Prostate gland (tissue), 2 donors: ENCODE data around the gene WDR38. TPM values are rescaled to one million over a fixed set of nuclear protein-coding genes. Genes with fewer than 3 reads are reported as not detected.
"Not testable (repeated sequence)": the region's sequence is repeated elsewhere in the genome, so short reads cannot be mapped to it uniquely, and the experiment has no call there.

Source experiments
- DNase-seq: peaks from one replicate; pipeline ENCODE4 v3.0.0-alpha.2; 2019; ENCODE audit warnings: low spot score
- H3K27ac ChIP-seq, 2 donors: fragments of 200-600 bp; sonication (generic); 2 replicates each; pipeline ENCODE4 v1.5.1; 2017 to 2019
- H3K27me3 ChIP-seq: fragments of 200-600 bp; sonication (generic); replicated peaks from 2 replicates; pipeline ENCODE4 v1.5.1; 2019; ENCODE audit not compliant: insufficient read depth
- H3K36me3 ChIP-seq, 2 donors: fragments of 200-600 bp; sonication (generic); 1 replicate in 1 of 2; 2 replicates in 1 of 2; pipeline versions ENCODE4 v1.5.1 to v1.8.1; 2017 to 2019
- H3K4me1 ChIP-seq: fragments of 200-600 bp; sonication (generic); replicated peaks from 2 replicates; pipeline ENCODE4 v1.5.1; 2019
- H3K4me3 ChIP-seq, 2 donors: fragments of 200-600 bp; sonication (generic); 2 replicates each; pipeline ENCODE4 v1.5.1; 2017 to 2019
- H3K9me3 ChIP-seq: fragments of 200-600 bp; sonication (generic); 2 replicates; pipeline ENCODE4 v1.5.1; 2017
- POLR2A ChIP-seq: fragments of 450-650 bp; IDR thresholded peaks from one replicate; pipeline ENCODE4 v1.6.1; 2016; ENCODE audit warnings: antibody characterized with exemption, mild to moderate bottlenecking
- POLR2AphosphoS5 ChIP-seq: sonication (generic); formaldehyde crosslinking; IDR thresholded peaks from one replicate; pipeline ENCODE4 v1.6.1; 2017; ENCODE audit warnings: antibody characterized with exemption
- WGBS: methylation state at CpG from one replicate; pipeline ENCODE4 v1.1.5; 2018; 5-methylcytosine and 5-hydroxymethylcytosine counted together
- intact Hi-C: fragments of 100-400 bp; cut with DNase I; formaldehyde crosslinking; loops from one replicate; pipeline ENCODE4 v1.14.2; 2022
- total RNA-seq, 2 donors: library from RNA; depleted of rRNA; stranded (reverse); fragments of >200 nt; gene quantifications; one replicate each; pipeline ENCODE4 v1.1.0, GENCODE V29; 2016
- TF ChIP-seq, protein P1 (sequence below), 4 experiments: fragments of 200-600 bp in 2 of 4; fragments of 450-650 bp in 2 of 4; sonication (generic) in 2 of 4; IDR thresholded peaks; 1 replicate in 3 of 4; 2 replicates in 1 of 4; pipeline ENCODE4 v1.5.1; 2016 to 2019; ENCODE audit warnings: antibody characterized with exemption in 4 of 4, mild to moderate bottlenecking in 2 of 4, moderate library complexity in 2 of 4

WDR38 gene
- total RNA-seq, 2 donors from 2014 or later: not detected

- WGBS: 81% methylated on average over 4 of the region's 4 CpGs
- DNase-seq: no peak
Observed at GRCh38 chr9:124844291-124844690, 9.0 kb upstream of the WDR38 start.

GRCh38 chr9:124846467-124846866, 6.8 kb upstream of the WDR38 start:
- H3K36me3 ChIP-seq, H3K27me3 ChIP-seq, H3K9me3 ChIP-seq, H3K4me3 ChIP-seq, intact Hi-C loops, DNase-seq, H3K4me1 ChIP-seq, H3K27ac ChIP-seq: not testable (repeated sequence)
- 93% methylated on average over 9 of the region's 9 CpGs for WGBS

More at GRCh38 chr9:124844291-124844690, 9.0 kb upstream of the WDR38 start:
- no peak overlapping the region for H3K4me3 ChIP-seq
- H3K9me3 ChIP-seq: no peaks in the 10 kb centered on the region
- H3K27me3 ChIP-seq: no peaks in the 10 kb centered on the region
- intact Hi-C loops: no loop called here
- TF ChIP-seq POLR2AphosphoS5 (no peak), POLR2A (no peak)
- TF ChIP-seq, protein P1, sequence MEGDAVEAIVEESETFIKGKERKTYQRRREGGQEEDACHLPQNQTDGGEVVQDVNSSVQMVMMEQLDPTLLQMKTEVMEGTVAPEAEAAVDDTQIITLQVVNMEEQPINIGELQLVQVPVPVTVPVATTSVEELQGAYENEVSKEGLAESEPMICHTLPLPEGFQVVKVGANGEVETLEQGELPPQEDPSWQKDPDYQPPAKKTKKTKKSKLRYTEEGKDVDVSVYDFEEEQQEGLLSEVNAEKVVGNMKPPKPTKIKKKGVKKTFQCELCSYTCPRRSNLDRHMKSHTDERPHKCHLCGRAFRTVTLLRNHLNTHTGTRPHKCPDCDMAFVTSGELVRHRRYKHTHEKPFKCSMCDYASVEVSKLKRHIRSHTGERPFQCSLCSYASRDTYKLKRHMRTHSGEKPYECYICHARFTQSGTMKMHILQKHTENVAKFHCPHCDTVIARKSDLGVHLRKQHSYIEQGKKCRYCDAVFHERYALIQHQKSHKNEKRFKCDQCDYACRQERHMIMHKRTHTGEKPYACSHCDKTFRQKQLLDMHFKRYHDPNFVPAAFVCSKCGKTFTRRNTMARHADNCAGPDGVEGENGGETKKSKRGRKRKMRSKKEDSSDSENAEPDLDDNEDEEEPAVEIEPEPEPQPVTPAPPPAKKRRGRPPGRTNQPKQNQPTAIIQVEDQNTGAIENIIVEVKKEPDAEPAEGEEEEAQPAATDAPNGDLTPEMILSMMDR (IDR thresholded peaks at IDR 0.05): no peak
- H3K27ac ChIP-seq: no peak overlapping the region
- H3K36me3 ChIP-seq: no peaks in the 10 kb centered on the region
- H3K4me1 ChIP-seq: no peaks in the 10 kb centered on the region

DNA sequence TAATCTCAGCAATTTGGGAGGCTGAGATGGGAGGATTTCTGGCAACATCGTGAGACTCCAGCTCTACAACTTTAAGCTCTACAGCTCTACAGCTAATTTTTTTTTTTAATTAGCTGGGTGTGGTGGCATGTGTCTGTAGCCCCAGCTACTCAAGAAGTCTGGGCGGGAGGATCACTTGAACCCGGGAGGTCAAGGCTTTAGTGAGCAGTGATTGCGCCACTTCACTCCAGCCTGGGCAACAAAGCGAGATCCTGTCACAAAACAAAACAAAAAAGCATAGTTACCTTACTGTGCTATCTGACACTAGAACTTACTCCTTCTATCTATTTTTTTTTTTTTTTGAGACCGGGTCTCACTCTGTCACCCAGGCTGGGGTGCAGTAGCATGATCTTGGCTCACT, 6.3 kb upstream of the WDR38 start:
- Histone ChIP-seq H3K9me3 (no peaks in the 10 kb centered on the region), H3K27me3 (no peaks in the 10 kb centered on the region), H3K36me3 (no peaks in the 10 kb centered on the region), H3K4me1 (no peaks in the 10 kb centered on the region), H3K4me3 (no peak overlapping the region), H3K27ac (no peak overlapping the region)
- 94% methylated on average over 6 of the region's 6 CpGs for WGBS
- intact Hi-C loops: no loop called here
- TF ChIP-seq, protein P1 (IDR thresholded peaks at IDR 0.05): no peak
- TF ChIP-seq POLR2AphosphoS5: no peak
- TF ChIP-seq POLR2A: no peak
- DNase-seq: no peak

DNA sequence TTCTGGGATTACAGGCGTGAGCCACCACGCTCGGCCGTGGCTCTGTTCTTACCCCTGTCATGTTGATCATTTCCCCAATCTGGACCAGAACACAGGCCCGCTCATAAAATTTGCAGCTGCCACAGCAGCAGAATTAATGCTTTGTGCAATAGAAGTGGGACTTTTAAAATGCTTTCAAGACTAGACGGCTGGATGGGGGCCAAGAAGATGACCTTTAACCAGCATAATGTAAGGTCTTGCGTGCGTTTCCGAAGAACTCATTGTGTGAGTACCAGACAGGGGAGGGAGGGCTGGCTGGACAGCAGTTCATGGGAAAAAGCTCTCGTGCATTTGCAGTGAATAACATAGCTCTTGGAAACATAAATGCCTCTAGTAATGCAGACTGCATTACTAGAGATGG, 3.5 kb upstream of the WDR38 start:
- intact Hi-C loops: loop anchor here (10.0 kb wide), 1 partner anchor 525 kb away; no protein-coding TSS in a partner anchor
- 75% methylated on average over 10 of the region's 10 CpGs for WGBS
- DNase-seq: no peak
- no peak overlapping the region for H3K27ac ChIP-seq
- TF ChIP-seq, protein P1 (IDR thresholded peaks at IDR 0.05): no peak
- TF ChIP-seq POLR2A: no peak
- TF ChIP-seq POLR2AphosphoS5: no peak
- no peaks in the 10 kb centered on the region for H3K9me3 ChIP-seq
- peaks cover 4% of the 10 kb centered on the region for H3K4me1 ChIP-seq
- H3K36me3 ChIP-seq: no peaks in the 10 kb centered on the region
- no peak overlapping the region for H3K4me3 ChIP-seq
- H3K27me3 ChIP-seq: no peaks in the 10 kb centered on the region

GRCh38 chr9:124852121-124852828, 985 bp upstream of the WDR38 start:
- no peak for TF ChIP-seq POLR2A
- TF ChIP-seq, protein P1 (IDR thresholded peaks at IDR 0.05): no peak
- TF ChIP-seq POLR2AphosphoS5: no peak
- peaks cover 0 to 1% of the 10 kb centered on the region in 2 donors for H3K36me3 ChIP-seq
- H3K4me3 ChIP-seq: peak overlapping the region in 1 of 2 donors; percentile 34
- H3K4me1 ChIP-seq: peaks cover 4% of the 10 kb centered on the region
- WGBS: 34% methylated on average over 13 of the region's 13 CpGs
- peak overlapping the region in 1 of 2 donors; percentile 4 for H3K27ac ChIP-seq
- DNase-seq: no peak
- H3K9me3 ChIP-seq: no peaks in the 10 kb centered on the region
- no peaks in the 10 kb centered on the region for H3K27me3 ChIP-seq
- intact Hi-C loops: loop anchor here (10.0 kb wide), 1 partner anchor 523 kb away; no protein-coding TSS in a partner anchor
